HG03378 (cell line): Measurements from ENCODE around the gene AZGP1.
"Not testable (repeated sequence)": the region's sequence is repeated elsewhere in the genome, so short reads cannot be mapped to it uniquely, and the experiment has no call there.

Experiments
- ATAC-seq: cut with Tn5 transposase; IDR thresholded peaks from one replicate; pipeline ENCODE4 v1.9.1; 2021; ENCODE audit warnings: mild to moderate bottlenecking, moderate library complexity; ENCODE audit not compliant: unreplicated experiment

AZGP1 gene

GRCh38 chr7:99975782-99976521, at the start of gene AZGP1:
AZGP1 (minus strand) TSS chr7:99976031; CDS start chr7:99976020, 11 bp downstream.
- no peak for ATAC-seq

- no peak for ATAC-seq
Observed at GRCh38 chr7:100024020-100024619, 48.3 kb upstream of the AZGP1 start.

- no peak for ATAC-seq
Observed at GRCh38 chr7:100023526-100023925, 47.7 kb upstream of the AZGP1 start.

GRCh38 chr7:100022621-100023020, 46.8 kb upstream of the AZGP1 start:
- no peak for ATAC-seq

GRCh38 chr7:100021297-100021696, 45.5 kb upstream of the AZGP1 start:
- ATAC-seq, result no peak

- no peak for ATAC-seq
Observed at GRCh38 chr7:100019908-100020307, 44.1 kb upstream of the AZGP1 start.

GRCh38 chr7:100017875-100018274, 42.0 kb upstream of the AZGP1 start:
- no peak for ATAC-seq

- no peak for ATAC-seq
Observed at GRCh38 chr7:100017300-100017699, 41.5 kb upstream of the AZGP1 start.

- ATAC-seq, result no peak
Observed at GRCh38 chr7:100016215-100016901, 40.5 kb upstream of the AZGP1 start.

- ATAC-seq, result peak; percentile 79
Observed at GRCh38 chr7:100015232-100016214, 39.7 kb upstream of the AZGP1 start, which contains the start of gene ZKSCAN1. ZKSCAN1 (plus strand) TSS chr7:100015596; CDS start chr7:100023507, 7,911 bp downstream.

- no peak for ATAC-seq
Observed at GRCh38 chr7:100013328-100013676, 37.5 kb upstream of the AZGP1 start.

- ATAC-seq, result not testable (repeated sequence)
Observed at GRCh38 chr7:100012385-100013327, 36.8 kb upstream of the AZGP1 start.

- no peak for ATAC-seq
Observed at GRCh38 chr7:100011516-100011915, 35.7 kb upstream of the AZGP1 start.

GRCh38 chr7:100010901-100011300, 35.1 kb upstream of the AZGP1 start:
- ATAC-seq, result no peak

- not testable (repeated sequence) for ATAC-seq
Observed at GRCh38 chr7:100009952-100010351, 34.1 kb upstream of the AZGP1 start.

GRCh38 chr7:100008525-100008924, 32.7 kb upstream of the AZGP1 start:
- no peak for ATAC-seq

- ATAC-seq, result no peak
Observed at GRCh38 chr7:100007887-100008286, 32.1 kb upstream of the AZGP1 start.

GRCh38 chr7:100003711-100004661, 28.2 kb upstream of the AZGP1 start:
- ATAC-seq, result no peak

- ATAC-seq, result no peak
Observed at GRCh38 chr7:100000239-100000638, 24.4 kb upstream of the AZGP1 start.
